Measurements from ENCODE around the gene ACSM5. TPM values are rescaled to one million over a fixed set of nuclear protein-coding genes. Genes with fewer than 3 reads are reported as not detected.
"Not testable (repeated sequence)": the region's sequence is repeated elsewhere in the genome, so short reads cannot be mapped to it uniquely, and the experiment has no call there.

The ACSM5 gene
- total and polyA plus RNA-seq, 2 of the 4 experiments (the other 2 are of a cell fraction) = not detected

- ATAC-seq (ENCODE audit: low read depth); H3K18ac ChIP-seq (ENCODE audit: low read depth, low read length); H2AK5ac ChIP-seq (ENCODE audit: low read depth, low read length); BruUV-seq (replicated peaks); H4K91ac ChIP-seq (ENCODE audit: insufficient read depth, low read depth, low read length); H3K9ac ChIP-seq (ENCODE audit: low read depth, low read length); H4K8ac ChIP-seq (ENCODE audit: low read depth in 2 of 2, low read length in 2 of 2); H3K23ac ChIP-seq (ENCODE audit: low read depth, low read length); H3K79me1 ChIP-seq (ENCODE audit: low read depth in 1 of 2, low read length in 2 of 2); H2BK15ac ChIP-seq (ENCODE audit: low read depth, low read length); H3K9me3 ChIP-seq (ENCODE audit: control insufficient read depth, insufficient read depth, low read length); H3K56ac ChIP-seq (ENCODE audit: extremely low read depth, insufficient read depth, low read length); H3K36me3 ChIP-seq (ENCODE audit: control insufficient read depth, insufficient read depth, low read length); in situ Hi-C loops (cut with MboI; ENCODE audit: low sequenced_read_pairs); H2BK120ac ChIP-seq (ENCODE audit: low read depth, low read length); H3K9me1 ChIP-seq (ENCODE audit: insufficient read depth, low read length); H3K14ac ChIP-seq (replicated peaks; ENCODE audit: low read depth, low read length); H3K4me1 ChIP-seq (ENCODE audit: control insufficient read depth, insufficient read depth, low read length); CTCF ChIA-PET; DNase-seq; H3K4ac ChIP-seq (ENCODE audit: low read depth, low read length); H3K27ac ChIP-seq (ENCODE audit: insufficient read depth, low read length); H2BK5ac ChIP-seq (ENCODE audit: low read depth, low read length, poor library complexity, severe bottlenecking); H4K5ac ChIP-seq (ENCODE audit: low read depth, low read length); H2BK20ac ChIP-seq (ENCODE audit: low read depth, low read length); dilution Hi-C loops (cut with HindIII; ENCODE audit: low sequenced_read_pairs, unreplicated experiment); H3K4me2 ChIP-seq (ENCODE audit: low read depth, low read length); H2AFZ ChIP-seq (replicated peaks; ENCODE audit: low read length, poor library complexity); H2AK9ac ChIP-seq (replicated peaks; ENCODE audit: low read depth, low read length, poor library complexity); H3K4me3 ChIP-seq (ENCODE audit: insufficient read depth, low read depth, low read length); H3K27me3 ChIP-seq (ENCODE audit: control insufficient read depth, insufficient read depth, low read length); POLR2A ChIA-PET (ENCODE audit: unreplicated experiment); intact Hi-C loops (cut with micrococcal nuclease); H4K20me1 ChIP-seq (ENCODE audit: insufficient read depth, low read length): not testable (repeated sequence)
These were observed 59.6 kb downstream of the ACSM5 start for GRCh38 chr16:20468954-20469353.

- H3K4me1 ChIP-seq (ENCODE audit: control insufficient read depth, insufficient read depth, low read length); H2AK5ac ChIP-seq (ENCODE audit: low read depth, low read length); H3K4me2 ChIP-seq (ENCODE audit: low read depth, low read length); H4K20me1 ChIP-seq (ENCODE audit: insufficient read depth, low read length); H3K9me3 ChIP-seq (ENCODE audit: control insufficient read depth, insufficient read depth, low read length); H3K4ac ChIP-seq (ENCODE audit: low read depth, low read length); H3K9me1 ChIP-seq (ENCODE audit: insufficient read depth, low read length); intact Hi-C loops (cut with micrococcal nuclease); in situ Hi-C loops (cut with MboI; ENCODE audit: low sequenced_read_pairs); H3K56ac ChIP-seq (ENCODE audit: extremely low read depth, insufficient read depth, low read length); H3K79me1 ChIP-seq (ENCODE audit: low read depth in 1 of 2, low read length in 2 of 2); H2BK20ac ChIP-seq (ENCODE audit: low read depth, low read length); H3K14ac ChIP-seq (replicated peaks; ENCODE audit: low read depth, low read length); ATAC-seq (ENCODE audit: low read depth); H2AK9ac ChIP-seq (replicated peaks; ENCODE audit: low read depth, low read length, poor library complexity); H3K27me3 ChIP-seq (ENCODE audit: control insufficient read depth, insufficient read depth, low read length); H3K9ac ChIP-seq (ENCODE audit: low read depth, low read length); CTCF ChIA-PET; H3K27ac ChIP-seq (ENCODE audit: insufficient read depth, low read length); H3K18ac ChIP-seq (ENCODE audit: low read depth, low read length); H2AFZ ChIP-seq (replicated peaks; ENCODE audit: low read length, poor library complexity); H4K8ac ChIP-seq (ENCODE audit: low read depth in 2 of 2, low read length in 2 of 2); H3K36me3 ChIP-seq (ENCODE audit: control insufficient read depth, insufficient read depth, low read length); POLR2A ChIA-PET (ENCODE audit: unreplicated experiment); H4K91ac ChIP-seq (ENCODE audit: insufficient read depth, low read depth, low read length); H3K4me3 ChIP-seq (ENCODE audit: insufficient read depth, low read depth, low read length); DNase-seq; H2BK15ac ChIP-seq (ENCODE audit: low read depth, low read length); dilution Hi-C loops (cut with HindIII; ENCODE audit: low sequenced_read_pairs, unreplicated experiment); H4K5ac ChIP-seq (ENCODE audit: low read depth, low read length); H2BK120ac ChIP-seq (ENCODE audit: low read depth, low read length); H2BK5ac ChIP-seq (ENCODE audit: low read depth, low read length, poor library complexity, severe bottlenecking); H3K23ac ChIP-seq (ENCODE audit: low read depth, low read length); BruUV-seq (replicated peaks): not testable (repeated sequence)
- no CpG with 5 or more reads among the region's 2 CpGs for WGBS, 2 experiments (ENCODE audit: extremely low coverage in 2 of 2, insufficient read length in 1 of 2)
These were observed 60.6 kb downstream of the ACSM5 start for GRCh38 chr16:20469930-20470329.
